Glomerular endothelial cell (primary cell): ENCODE results near the gene BRINP3. TPM values are rescaled to one million over a fixed set of nuclear protein-coding genes. Genes with fewer than 3 reads are reported as not detected.

ENCODE experiments used
- DNase-seq: peaks from one replicate; pipeline ENCODE4 v3.0.0-alpha.2; 2011; ENCODE audit warnings: low read depth, low spot score; ENCODE audit errors: extremely low read depth
- total RNA-seq: library from RNA; depleted of rRNA; stranded (reverse); fragments of >200 nt; gene quantifications from 2 replicates; pipeline ENCODE4 v1.2.3, GENCODE V29; 2015

BRINP3 gene
- total RNA-seq, 1 donor from 2014 or later: not detected

DNA sequence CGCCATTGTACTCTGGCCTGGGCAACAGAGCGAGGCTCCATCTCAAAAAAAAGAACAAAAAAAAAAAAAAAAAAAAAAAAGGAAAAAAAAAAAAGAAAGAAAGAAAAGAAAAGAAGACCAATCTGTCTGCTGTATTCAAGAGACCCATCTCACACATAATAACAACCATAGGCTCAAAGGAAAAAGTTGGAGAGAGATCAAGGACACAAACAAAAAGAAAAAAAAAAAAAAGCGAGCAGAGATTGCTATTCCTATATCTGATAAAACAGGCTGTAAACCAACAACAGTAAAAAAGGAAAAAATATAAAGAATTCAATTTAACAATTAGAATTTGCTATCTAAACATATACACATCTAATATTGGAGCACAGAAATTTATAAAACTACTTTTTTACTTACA, 150.4 kb downstream of the BRINP3 start:
- DNase-seq: no peak

DNA sequence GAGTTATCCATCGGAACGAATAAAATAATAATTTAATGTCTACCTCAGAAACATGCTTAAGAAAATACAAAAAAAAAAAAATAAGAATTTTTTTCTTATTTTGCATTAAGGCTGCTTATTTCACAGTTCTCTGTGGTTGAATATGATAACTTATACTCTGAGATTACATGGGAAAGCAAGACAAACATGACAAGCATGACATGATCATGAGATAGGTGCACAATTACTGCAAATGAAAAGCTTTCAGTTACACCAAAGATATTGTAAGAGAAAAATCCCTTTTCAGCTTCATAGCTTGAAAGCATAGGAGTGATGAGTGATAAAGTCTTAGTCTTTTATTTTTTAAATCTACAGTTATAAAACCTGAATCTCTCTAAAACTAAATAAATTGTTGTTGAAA, 154.1 kb downstream of the BRINP3 start:
- no peak for DNase-seq

DNA sequence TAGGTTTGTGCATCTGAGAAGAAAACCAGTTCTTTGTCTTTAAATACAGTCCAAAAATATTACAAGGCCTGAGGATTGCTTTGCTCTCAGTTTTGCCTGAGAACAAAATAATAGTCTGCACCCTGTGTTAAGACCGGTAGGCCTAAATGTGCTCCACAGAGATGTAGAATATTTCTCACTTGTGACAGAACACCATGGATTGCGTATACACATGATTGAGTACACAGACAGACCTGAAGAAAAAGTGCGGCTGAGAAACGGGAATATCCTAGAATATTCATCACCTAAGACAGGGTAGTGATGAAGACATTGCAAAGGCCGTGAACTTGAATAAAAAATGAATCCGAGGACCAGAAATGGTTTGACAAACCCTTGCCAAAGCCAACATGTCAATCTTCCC, 155.4 kb downstream of the BRINP3 start:
- no peak for DNase-seq

DNA sequence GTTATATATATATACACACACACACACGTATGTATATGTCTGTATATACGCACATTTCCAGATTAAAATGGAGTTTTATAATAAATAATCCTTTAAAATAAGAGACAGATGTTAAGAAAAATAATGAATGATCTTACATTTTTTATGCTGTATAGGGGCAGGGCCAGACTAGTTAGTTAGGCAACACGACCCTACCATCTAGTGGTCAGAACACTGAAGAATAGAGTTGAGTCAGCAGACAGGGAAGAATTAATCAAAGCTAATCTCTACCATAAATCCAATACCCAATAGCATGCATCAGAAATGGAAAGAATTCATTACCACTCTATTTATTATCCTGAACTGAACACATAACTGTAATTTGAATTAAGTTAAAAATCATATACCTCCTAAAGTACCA, 156.7 kb downstream of the BRINP3 start:
- no peak for DNase-seq

DNA sequence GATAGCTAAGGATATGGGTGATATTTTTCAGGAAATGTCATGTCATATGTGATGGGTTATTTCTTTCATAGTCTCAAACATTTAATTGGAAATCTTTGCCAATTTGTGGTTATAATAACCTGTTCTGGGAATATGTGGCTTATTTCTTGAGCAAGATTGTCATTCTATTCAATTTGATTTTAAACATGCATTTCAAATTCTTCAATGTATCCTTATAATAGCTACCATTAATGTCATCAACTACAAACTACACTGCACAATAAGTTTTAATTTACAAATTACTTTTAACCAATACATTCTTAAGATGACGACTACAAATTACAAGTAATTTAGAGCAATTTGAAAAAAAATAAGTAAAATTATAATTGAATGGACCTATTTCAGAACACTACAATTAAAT, 164.9 kb downstream of the BRINP3 start:
- no peak for DNase-seq

DNA sequence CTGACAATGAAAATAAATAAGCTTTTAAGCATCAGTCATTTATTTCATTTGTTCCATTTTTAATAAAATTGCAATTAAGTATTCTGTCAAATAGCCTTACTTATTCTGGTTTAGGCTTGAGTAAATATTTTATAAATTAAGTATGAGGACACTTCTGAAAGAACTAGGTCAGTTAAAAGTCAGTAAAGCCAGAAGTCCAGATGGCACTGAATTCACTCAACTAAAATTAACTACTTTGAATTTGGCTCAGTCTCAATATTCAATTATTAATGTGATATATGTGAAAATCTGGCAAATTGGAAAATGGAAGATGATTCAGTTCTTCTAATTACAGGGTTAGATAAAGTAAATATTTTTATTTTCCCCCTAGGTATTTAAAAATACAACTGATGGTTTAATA, 174.2 kb downstream of the BRINP3 start:
- no peak for DNase-seq

DNA sequence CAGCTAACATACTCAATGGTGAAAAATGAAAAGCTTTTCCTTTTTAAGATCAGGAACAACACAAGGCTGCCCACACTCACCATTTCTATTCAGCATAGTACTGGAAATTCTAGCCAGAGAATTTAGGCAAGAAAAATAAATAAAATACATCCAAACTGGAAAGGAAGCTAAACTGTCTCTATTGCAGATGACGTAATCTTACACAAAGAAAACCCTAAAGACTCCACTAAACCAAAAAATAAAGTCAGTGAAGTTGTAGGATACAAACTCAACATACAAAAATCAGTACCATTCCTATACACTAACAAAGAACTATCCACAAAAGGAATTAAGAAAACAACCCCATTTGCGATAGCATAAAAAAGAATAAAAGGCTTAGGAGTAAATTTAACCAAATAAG, 181.2 kb downstream of the BRINP3 start:
- no peak for DNase-seq

DNA sequence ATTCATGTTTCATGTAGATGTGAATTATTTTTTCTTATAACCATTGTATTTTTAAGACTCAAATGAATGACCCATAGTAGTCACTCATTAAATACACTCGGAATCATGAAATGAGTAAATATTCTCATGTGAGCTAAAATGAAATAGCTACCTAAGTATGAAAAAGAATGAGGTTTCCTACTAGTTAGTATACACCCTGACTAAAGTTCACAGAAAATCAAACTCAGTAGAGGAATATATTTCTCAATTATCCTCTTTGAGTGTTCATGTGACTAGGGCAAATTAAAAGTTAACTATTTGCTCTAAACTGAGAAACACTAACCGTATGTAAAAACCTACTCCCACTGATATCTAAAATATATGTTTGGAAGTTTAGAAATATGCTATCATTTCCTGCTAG, 187.8 kb downstream of the BRINP3 start:
- DNase-seq: no peak

DNA sequence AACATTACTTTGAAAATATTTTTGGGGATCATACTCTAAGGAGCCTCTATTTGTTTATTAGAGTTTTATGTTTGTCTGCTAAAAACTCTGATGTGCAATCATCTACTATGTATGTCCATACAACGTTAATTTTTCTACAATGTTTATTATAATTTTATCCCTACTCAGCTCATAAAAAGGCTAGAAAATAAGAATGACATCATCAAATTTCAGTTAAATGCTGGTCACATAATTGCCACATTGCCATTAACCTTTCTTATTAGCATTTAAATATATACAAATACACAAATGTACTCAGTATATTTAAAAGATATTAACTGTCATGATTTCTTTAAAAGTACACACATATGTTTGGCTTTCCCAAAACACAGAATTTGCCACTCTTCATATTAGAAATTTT, 191.6 kb downstream of the BRINP3 start:
- DNase-seq: no peak

DNA sequence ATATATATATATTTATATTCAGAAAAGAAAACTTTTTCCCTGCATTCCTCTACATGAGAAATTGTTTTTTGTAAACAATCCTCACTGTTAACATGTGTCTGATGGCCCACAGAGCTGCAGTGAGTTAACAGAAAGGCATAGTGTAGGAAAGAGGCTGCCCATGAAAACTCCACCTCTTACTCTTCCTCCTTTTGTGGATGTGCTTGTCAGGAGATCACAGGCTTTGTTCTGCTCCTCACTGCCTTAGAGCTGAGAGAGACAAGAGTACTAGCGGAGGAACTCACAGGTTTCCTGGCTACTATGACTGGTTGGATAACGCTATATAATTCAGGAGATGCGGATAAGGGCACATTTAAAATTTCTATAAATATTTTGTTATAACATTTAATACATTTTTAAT, 200.6 kb downstream of the BRINP3 start:
- no peak for DNase-seq

DNA sequence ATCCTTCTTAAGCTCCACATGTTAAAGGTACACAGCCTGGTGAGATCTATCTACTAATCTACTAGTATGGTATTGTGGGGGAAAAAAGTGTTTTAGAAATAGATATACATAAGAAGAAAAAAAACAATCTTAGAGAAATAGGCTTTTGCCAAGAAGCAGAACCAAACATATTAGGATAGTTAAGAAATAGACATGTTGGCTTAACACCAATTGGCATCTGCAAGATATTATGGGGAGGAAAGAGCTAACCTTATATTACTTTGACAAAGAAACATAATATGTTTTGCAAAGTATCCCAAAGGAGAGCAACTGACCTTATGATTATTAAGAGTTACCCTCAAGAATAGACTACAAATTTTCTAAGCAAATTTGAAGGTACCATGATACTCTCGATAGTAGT, 202.9 kb downstream of the BRINP3 start:
- no peak for DNase-seq

DNA sequence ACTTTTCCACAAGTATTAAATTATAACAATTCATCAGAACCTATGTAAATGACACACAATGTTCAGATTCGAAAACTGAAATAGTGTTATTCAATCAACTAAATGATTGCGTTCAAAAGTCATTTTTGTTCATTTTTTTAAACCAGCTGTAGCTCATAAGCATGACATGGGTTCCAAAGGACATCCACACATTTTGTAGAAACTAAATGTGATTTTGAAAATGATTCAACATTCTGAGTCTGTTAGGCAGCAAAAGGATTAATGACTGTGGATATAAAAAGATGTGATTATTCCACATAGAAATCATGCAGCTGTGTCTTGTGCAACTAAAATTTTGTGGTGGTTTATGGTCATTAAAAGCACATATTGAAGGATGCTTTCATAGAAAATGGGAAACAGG, 204.5 kb downstream of the BRINP3 start:
- DNase-seq: no peak

DNA sequence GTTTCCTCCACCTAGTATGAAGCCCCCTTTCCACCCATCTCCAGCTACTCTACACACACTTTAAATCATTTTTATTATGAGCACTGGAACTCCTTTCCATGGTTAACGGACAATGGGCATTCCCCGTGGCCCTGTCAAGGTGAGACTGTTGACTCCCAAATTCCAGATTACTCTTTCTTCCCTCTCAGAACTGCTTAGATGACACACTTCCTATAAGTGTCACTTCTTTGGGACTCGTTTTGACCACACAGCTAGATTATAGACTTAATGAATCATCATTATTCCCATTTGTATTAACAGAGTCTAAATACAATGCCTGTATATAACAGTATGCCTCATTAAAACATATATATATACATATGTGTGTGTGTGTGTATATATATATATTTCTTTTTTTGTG, 215.1 kb downstream of the BRINP3 start:
- no peak for DNase-seq

DNA sequence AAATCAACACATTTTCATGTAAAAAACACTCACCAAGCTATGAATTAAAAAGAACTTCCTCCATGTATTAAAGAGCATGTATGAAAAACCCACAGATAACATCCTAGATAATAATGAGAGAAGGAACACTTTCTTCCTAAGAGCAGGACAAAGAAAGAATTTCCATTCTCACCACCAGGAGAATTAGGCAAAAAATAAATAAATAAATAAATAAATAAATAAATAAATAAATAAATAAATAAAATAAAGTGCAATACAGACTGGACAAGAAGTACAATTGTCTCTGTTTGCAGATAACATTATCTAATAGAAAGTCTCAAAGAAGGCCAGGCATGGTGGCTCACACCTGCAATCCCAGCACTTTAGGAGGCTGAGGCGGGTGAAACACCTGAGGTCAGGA, 218.2 kb downstream of the BRINP3 start:
- no peak for DNase-seq

DNA sequence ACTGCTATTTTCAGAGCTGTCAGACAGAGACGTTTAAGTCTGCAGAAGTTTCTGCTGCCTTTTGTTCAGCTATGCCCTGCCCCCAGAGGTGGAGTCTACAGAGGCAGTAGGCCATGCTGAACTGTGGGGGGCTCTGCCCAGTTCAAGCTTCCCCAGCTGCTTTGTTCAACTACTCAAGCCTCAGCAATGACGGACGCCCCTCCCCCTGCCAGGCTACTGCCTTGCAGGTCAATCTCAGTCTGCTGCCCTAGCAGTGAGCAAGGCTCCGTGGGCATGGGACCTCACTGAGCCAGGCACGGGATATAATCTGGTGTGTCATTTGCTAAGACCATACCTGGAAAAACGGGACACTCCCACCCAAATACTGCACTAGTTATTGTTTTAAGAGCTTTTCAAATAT, 219.7 kb downstream of the BRINP3 start:
- no peak for DNase-seq

DNA sequence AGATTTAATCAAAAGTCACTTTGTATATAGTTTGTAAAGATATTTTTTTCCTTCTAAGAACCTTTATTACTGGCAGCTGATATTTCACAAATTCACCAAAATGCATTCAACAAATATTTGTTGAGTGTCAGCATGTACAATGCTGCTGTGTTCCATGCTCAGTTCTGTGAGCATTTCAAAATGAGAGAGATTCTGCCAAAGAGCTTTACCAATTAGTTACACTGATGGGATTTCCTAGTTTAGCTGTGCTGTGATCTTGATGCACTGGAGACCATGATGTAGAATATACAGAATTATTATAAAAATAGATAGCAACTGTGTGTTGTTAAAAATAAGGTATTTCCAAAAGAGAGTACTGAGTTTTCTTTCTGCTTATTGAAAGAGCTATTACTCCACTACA, 225.6 kb downstream of the BRINP3 start:
- DNase-seq: no peak

DNA sequence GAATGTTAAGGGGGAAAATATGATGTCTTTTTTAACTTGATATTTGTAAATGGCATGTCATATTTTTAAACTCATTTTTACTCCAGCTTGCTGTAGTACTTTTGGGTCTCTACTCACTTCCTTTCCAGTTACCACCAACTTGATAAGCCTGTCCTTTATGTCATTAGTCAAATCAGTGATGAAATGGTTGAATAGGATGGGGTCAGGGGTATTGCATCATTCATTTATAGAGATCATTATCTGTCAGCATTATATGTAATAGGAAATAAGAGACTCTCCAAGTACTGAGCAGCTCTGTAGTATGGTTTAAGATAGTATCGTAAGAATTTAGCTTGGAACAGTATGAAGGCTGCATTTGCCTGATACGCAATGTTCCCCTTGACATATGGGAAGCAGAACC, 227.3 kb downstream of the BRINP3 start:
- no peak for DNase-seq

DNA sequence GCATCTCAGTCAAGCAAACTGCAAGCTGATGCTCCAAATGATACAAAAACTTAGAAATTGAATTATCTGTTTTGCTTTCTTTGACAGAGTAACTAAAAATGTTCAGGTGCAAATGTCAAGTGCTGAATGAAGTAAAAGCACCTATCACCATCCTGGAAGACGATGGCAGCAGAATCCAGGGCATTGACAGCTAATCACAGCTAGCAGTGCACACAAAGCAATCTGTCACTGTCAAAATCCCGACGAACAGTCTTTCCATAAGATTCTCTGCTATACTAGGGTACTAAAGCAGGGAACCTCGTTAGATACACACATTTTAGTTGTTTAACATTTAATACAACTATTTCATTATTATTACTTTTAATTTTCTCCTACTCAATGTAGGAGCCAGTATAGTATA, 233.3 kb downstream of the BRINP3 start:
- no peak for DNase-seq

DNA sequence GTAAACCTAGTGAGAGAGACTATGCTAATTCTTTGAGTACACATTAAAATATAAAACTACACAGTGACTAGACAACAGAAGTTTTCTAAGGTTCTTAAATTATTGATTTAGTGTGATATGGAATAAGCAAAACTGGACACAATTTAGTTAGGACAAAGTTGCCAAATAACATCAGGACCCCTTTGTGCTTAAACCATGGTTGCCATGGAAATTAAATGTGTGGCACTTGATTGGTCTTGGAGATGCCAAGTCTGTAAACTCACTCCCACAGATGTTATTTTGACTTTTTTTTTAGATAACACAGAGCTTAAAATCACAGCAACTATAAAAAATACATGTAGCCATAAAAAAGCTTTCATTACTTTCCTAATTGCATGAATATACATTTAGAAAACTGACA, 234.6 kb downstream of the BRINP3 start:
- no peak for DNase-seq

DNA sequence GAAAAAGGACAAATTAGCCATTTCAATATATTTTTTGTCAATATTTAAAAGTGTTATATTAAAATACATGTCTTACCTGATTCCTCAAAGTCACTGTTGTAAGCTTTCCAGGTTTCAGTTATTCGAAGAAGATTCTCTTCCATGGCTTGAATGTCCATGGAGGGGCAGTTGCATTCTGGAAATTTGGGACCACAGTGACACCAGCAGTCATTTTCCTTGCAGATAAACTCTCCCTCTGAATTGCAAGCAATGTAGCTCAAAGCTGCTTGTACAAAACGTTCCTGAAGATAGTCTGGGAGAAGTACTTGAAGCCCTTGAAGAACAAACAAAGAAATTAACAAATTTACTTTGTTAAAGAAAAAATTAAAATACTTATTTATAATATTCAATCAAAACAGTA, 251.7 kb downstream of the BRINP3 start:
- DNase-seq: no peak

DNA sequence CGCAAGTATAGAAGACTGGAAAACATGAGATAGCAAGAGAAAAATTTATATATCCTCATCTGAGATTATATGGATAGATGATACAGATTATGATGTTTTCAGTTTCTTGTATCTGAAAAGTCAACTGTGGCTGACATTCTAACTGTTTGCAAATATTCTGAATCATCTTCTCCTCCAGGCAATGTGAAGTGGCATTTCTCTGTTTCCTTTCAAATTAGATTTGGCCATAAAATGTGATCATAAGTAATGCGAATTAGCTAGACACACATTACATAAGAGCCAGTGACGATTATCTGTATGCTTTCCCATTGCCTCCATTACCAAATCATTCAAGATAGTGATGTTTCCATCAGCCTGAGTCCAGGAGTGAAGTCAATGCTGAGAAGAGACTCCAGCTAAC, 265.2 kb downstream of the BRINP3 start:
- DNase-seq: no peak

DNA sequence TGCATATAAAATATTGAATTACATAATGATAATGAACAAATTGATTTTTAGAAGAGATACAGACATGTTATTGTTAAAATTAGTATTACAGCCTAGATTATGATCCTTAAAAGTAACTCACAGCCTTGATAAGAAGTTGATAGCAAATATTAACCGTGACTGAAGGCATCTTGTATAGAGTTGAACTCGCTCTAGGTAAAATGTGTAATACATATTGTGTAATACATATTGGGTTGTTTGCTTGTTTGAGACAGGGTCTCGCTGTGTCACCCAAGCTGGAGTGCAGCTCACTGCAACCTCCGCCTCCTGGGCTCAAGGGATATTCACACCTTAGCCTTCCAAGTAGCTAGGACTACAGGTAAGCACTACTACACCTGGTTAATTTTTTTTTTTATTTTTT, 269.9 kb downstream of the BRINP3 start:
- no peak for DNase-seq

DNA sequence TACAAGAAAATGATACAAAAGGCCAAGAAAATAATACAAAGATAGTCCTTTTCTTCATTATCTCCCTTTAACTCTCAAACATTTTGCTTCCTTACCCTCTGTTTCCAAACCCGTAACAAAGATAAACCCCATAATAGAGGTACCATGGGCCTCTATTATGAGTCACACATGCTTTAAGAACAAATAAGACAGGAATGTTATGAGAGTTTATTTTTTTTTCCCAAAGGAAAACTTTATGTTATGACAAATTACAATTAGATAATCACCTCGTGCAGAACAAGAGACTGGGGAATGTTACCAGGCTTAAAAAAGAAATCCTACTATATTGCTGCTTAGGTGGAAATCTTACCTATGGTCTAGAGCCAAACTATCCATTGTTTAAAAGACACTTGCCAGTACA, 272.0 kb downstream of the BRINP3 start:
- no peak for DNase-seq

DNA sequence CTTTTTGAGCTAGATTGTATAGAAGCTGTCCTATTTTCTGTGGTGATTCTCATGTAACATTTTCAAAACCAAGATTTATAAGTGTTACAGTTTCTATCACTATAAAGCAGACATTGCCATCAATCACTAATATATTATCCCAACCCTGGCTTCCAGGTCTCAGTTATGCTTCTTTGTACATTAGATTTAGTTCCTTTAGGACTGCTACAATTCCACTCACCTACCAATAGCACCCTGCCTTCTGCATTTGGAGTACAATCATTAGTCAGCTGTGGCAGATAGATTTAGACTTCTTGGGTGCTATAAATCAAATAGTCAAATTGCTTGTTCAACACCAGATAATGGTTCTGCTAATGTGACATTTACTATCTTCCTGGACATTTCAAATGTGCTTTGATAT, 281.6 kb downstream of the BRINP3 start:
- DNase-seq: no peak
